GM12891 (cell line): ENCODE measurements around the gene LSM3.

Source experiments
- DNase-seq: peaks from one replicate; pipeline ENCODE4 v3.0.0; 2011; ENCODE audit warnings: low spot score; ENCODE audit not compliant: insufficient read length
- FAIRE-seq: peaks from 2 replicates; lab custom pipeline; 2011; peaks lifted over from hg19 to GRCh38; lab: Jason Lieb, UNC
- PAX5 ChIP-seq: IDR thresholded peaks from 2 replicates; pipeline ENCODE4 v1.6.1; 2011; ENCODE audit warnings: low read length, moderate library complexity, mild to moderate bottlenecking; ENCODE audit not compliant: insufficient read depth, severe bottlenecking
- POLR2A ChIP-seq: IDR thresholded peaks from 2 replicates; pipeline ENCODE4 v1.6.1; 2011; ENCODE audit warnings: low read depth, low read length, control low read depth
- POLR2AphosphoS5 ChIP-seq: IDR thresholded peaks from 2 replicates; pipeline ENCODE4 v1.6.1; 2011; ENCODE audit warnings: low read depth, low read length, control low read depth
- POU2F2 ChIP-seq: IDR thresholded peaks from 2 replicates; pipeline ENCODE4 v1.6.1; 2011; ENCODE audit warnings: low read depth, mild to moderate bottlenecking, control low read depth, low read length, moderate library complexity
- SPI1 ChIP-seq: IDR thresholded peaks from 2 replicates; pipeline ENCODE4 v1.6.1; 2011; ENCODE audit warnings: low read depth, low read length, control low read depth
- TAF1 ChIP-seq: IDR thresholded peaks from 2 replicates; pipeline ENCODE4 v1.6.1; 2011; ENCODE audit warnings: low read depth, low read length, control low read depth

The LSM3 gene

GRCh38 chr3:14194865-14195264, 16.2 kb downstream of the LSM3 start:
- no peak for FAIRE-seq
- TF ChIP-seq SPI1 (no peak), PAX5 (no peak), TAF1 (no peak), POLR2A (no peak), POLR2AphosphoS5 (no peak), POU2F2 (no peak)
- no peak for DNase-seq

- no peak for DNase-seq
- no peak for FAIRE-seq
- TF ChIP-seq POLR2A (no peak), POLR2AphosphoS5 (no peak), TAF1 (no peak), PAX5 (no peak), POU2F2 (no peak), SPI1 (no peak)
Observed at GRCh38 chr3:14199641-14200040, 21.0 kb downstream of the LSM3 start.

- TF ChIP-seq POU2F2 (no peak), PAX5 (no peak)
- DNase-seq, result no peak
- FAIRE-seq, result no peak
Observed at GRCh38 chr3:14200276-14200675, 21.7 kb downstream of the LSM3 start.

- FAIRE-seq (no peak), DNase-seq (no peak)
- no peak for TF ChIP-seq SPI1
- TF ChIP-seq TAF1, result no peak
Observed at GRCh38 chr3:14200841-14201240, 22.2 kb downstream of the LSM3 start.

GRCh38 chr3:14201940-14202684, 23.5 kb downstream of the LSM3 start:
- FAIRE-seq (no peak), DNase-seq (no peak)
- TF ChIP-seq POLR2A, result no peak
- no peak for TF ChIP-seq TAF1
- TF ChIP-seq PAX5, result no peak
- no peak for TF ChIP-seq SPI1
- TF ChIP-seq POLR2AphosphoS5, result no peak
- TF ChIP-seq POU2F2, result no peak

- DNase-seq (no peak), FAIRE-seq (no peak)
- no peak for TF ChIP-seq PAX5
- TF ChIP-seq TAF1, result no peak
- TF ChIP-seq POLR2AphosphoS5, result no peak
- no peak for TF ChIP-seq POU2F2
- no peak for TF ChIP-seq POLR2A
- no peak for TF ChIP-seq SPI1
Observed at GRCh38 chr3:14202874-14203520, 24.4 kb downstream of the LSM3 start.

- TF ChIP-seq PAX5 (no peak), POLR2AphosphoS5 (no peak), POU2F2 (no peak), SPI1 (no peak)
- peak; percentile 33 for FAIRE-seq
- DNase-seq, result peak; percentile 42
Observed at GRCh38 chr3:14203521-14204079, 25.0 kb downstream of the LSM3 start.

- no peak for TF ChIP-seq TAF1
- no peak for TF ChIP-seq POU2F2
- TF ChIP-seq POLR2AphosphoS5, result no peak
- TF ChIP-seq PAX5, result no peak
- TF ChIP-seq SPI1, result no peak
- TF ChIP-seq POLR2A, result no peak
- DNase-seq (no peak), FAIRE-seq (no peak)
Observed at GRCh38 chr3:14204515-14205284, 26.1 kb downstream of the LSM3 start.

- TF ChIP-seq POLR2AphosphoS5, result no peak
- TF ChIP-seq POU2F2, result no peak
- no peak for TF ChIP-seq PAX5
- no peak for TF ChIP-seq TAF1
- TF ChIP-seq SPI1, result no peak
- TF ChIP-seq POLR2A, result no peak
- no peak for FAIRE-seq
- no peak for DNase-seq
Observed at GRCh38 chr3:14206548-14207177, 28.0 kb downstream of the LSM3 start.
